Measurements from ENCODE around the gene GFY. TPM values are rescaled to one million over a fixed set of nuclear protein-coding genes. Genes with fewer than 3 reads are reported as not detected.
A peak's percentile ranks its signal among the peaks of the same experiment; 100 is the strongest.

The GFY gene
- total RNA-seq, 4 donors from 2014 or later, result not detected

DNA sequence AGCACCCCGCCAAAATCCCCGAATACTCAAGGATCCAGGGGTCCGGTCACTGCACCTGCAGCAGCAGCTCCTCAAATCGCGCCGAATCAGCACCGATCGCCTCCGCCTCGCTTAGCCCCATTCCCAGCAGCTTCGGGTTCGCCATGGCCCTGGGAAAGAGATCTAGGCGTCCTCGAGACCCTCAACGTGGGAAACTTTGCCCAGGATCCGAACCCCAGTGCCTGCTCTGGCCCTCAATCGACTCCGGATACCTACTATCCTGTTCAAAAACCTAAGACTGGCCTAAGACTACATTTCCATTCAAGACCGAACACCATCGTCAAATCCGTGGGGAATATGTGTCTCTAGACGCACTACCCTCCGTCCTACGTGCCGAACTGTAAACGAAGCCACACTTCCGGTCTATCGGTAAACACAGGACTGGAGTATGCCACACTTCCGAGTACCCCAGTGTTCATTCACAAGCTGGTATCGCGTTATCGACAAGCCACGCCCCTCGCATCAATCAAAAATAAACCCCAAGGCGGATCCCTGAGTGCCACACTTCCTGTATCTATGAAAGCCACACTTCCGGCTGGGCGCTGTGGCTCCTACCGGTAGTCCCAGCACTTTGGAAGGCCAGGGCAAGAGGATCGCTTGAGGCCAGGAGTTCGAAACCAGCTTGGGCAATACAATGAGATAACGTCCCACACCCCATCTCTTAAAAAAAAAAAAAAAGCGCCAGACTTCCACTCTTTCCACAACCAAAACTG lies 26.4 kb downstream of the GFY start, which contains the start of gene PIH1D1:
Gene PIH1D1, minus strand, starts transcription at position 385 of the 752 bp plus-strand sequence. Its CDS starts 240 bp downstream, at position 145.
- in situ Hi-C loops (cut with MboI; ENCODE audit: low pct_ligation_motif_present in 1 of 4, low pct_unique_long_range_greater_than_20kb in 1 of 4, low sequenced_read_pairs in 3 of 4), result no loop called here
- no peaks in the 10 kb centered on the region for H3K9me3 ChIP-seq
- H3K4me3 ChIP-seq, result peak within 1 kb of the TSS; percentile 53 to 86 (median 80)
- TF ChIP-seq, protein P1, sequence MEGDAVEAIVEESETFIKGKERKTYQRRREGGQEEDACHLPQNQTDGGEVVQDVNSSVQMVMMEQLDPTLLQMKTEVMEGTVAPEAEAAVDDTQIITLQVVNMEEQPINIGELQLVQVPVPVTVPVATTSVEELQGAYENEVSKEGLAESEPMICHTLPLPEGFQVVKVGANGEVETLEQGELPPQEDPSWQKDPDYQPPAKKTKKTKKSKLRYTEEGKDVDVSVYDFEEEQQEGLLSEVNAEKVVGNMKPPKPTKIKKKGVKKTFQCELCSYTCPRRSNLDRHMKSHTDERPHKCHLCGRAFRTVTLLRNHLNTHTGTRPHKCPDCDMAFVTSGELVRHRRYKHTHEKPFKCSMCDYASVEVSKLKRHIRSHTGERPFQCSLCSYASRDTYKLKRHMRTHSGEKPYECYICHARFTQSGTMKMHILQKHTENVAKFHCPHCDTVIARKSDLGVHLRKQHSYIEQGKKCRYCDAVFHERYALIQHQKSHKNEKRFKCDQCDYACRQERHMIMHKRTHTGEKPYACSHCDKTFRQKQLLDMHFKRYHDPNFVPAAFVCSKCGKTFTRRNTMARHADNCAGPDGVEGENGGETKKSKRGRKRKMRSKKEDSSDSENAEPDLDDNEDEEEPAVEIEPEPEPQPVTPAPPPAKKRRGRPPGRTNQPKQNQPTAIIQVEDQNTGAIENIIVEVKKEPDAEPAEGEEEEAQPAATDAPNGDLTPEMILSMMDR (IDR thresholded peaks at IDR 0.05), result peak in 2 of 5 experiments; percentile 25 to 41
- peak; percentile 74 to 96 (median 92) for TF ChIP-seq POLR2AphosphoS5 (IDR thresholded peaks at IDR 0.05)
- peak; percentile 48 for TF ChIP-seq EP300 (IDR thresholded peaks at IDR 0.05; ENCODE audit: low read depth)
- TF ChIP-seq POLR2A (IDR thresholded peaks at IDR 0.05), result peak; percentile 72
- peak; percentile 98 for DNase-seq
- H3K4me1 ChIP-seq, result peaks cover 7 to 45% (median 15%) of the 10 kb centered on the region in 4 donors
- H3K36me3 ChIP-seq, result peaks cover 0 to 13% (median 2%) of the 10 kb centered on the region in 4 donors
- H3K27me3 ChIP-seq, result no peaks in the 10 kb centered on the region
- WGBS, 2 donors (ENCODE audit: low coverage in 1 of 2), result 0 to 1% methylated on average over 4 to 36 of the region's 42 CpGs
- intact Hi-C loops (cut with DNase I; ENCODE audit: low total_unique reads), result no loop called here
- H3K27ac ChIP-seq, result peak within 1 kb of the TSS; percentile 95 to 100 (median 96)

DNA sequence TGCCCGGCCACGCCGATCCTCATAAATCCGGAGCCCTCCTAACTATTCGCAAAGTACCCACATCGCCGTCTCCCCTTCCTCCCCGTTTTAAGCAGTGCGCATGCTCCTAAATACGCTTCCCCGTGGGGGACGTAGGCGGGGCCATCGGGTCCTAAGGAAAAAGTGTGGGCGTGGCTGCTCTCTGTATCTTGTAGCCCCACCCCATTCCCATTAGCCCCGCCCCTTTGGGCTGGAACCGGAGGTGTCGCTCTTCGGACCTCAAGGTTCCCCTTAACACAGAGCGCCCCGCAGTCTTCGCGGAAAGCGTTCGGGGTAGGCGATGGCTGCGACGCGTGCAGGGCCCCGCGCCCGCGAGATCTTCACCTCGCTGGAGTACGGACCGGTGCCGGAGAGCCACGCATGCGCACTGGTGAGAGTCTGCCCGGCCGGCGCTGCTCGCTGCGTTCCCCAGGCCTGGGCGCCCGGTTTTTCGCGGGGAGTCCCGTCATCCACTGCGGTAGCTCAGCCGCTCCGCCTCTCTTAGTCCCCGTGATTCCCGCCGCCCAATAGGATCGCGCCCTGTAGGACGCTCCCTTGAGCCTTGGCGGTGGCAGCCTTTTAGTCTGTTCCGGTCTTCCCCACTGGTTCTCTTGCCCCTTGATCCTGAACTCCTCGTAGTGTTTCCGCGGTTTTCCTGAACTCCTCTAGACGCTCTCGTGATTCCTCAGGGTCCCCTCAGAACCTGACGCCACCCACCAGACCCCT lies 28.0 kb downstream of the GFY start, which contains the start of gene ALDH16A1:
Gene ALDH16A1, plus strand, starts transcription at position 213 of the 744 bp plus-strand sequence. Its CDS starts 107 bp downstream, at position 320.
- peak; percentile 98 for DNase-seq
- Histone ChIP-seq H3K27me3 (no peaks in the 10 kb centered on the region), H3K36me3 (peaks cover 0 to 13% (median 2%) of the 10 kb centered on the region in 4 donors), H3K4me3 (peak within 1 kb of the TSS; percentile 51 to 68 (median 54)), H3K27ac (peak within 1 kb of the TSS; percentile 95 to 100 (median 96)), H3K4me1 (peaks cover 7 to 49% (median 15%) of the 10 kb centered on the region in 4 donors), H3K9me3 (no peaks in the 10 kb centered on the region)
- in situ Hi-C loops (cut with MboI; ENCODE audit: low pct_ligation_motif_present in 1 of 4, low pct_unique_long_range_greater_than_20kb in 1 of 4, low sequenced_read_pairs in 3 of 4), result no loop called here
- WGBS, 2 donors (ENCODE audit: low coverage in 1 of 2), result 1% methylated on average over 59 of the region's 66 CpGs; no CpG with 5 or more reads in 1 of the 2 donors
- intact Hi-C loops (cut with DNase I; ENCODE audit: low total_unique reads), result no loop called here
- TF ChIP-seq POLR2AphosphoS5 (IDR thresholded peaks at IDR 0.05), result peak; percentile 87 to 97 (median 95)
- TF ChIP-seq POLR2A (IDR thresholded peaks at IDR 0.05), result peak; percentile 92
- no peak for TF ChIP-seq EP300 (IDR thresholded peaks at IDR 0.05; ENCODE audit: low read depth)
- TF ChIP-seq, protein P1 (IDR thresholded peaks at IDR 0.05), result no peak

DNA sequence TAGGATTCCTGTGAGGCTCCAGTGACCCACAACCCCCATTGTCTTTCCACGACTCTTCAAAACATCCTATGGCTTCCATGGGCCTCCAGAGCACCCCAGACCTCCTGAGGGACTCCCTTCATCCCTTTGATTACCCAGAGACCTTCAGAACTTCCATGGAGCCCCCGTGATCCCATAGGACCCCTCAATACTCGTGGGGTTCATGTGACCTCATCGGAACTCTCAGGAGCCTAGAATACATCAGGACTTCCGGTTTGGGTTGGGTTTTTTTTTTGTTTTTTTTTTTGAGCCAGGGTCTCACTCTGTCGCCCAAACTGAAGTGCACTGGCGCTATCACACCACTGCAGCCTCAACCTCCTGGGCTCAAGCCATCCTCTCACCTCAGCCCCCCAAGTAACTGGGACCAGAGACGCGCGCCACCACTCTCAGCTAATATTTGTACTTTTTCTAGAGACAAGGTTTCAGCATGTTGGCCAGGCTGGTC lies 28.6 kb downstream of the GFY start:
- in situ Hi-C loops (cut with MboI; ENCODE audit: low pct_ligation_motif_present in 1 of 4, low pct_unique_long_range_greater_than_20kb in 1 of 4, low sequenced_read_pairs in 3 of 4), result no loop called here
- Histone ChIP-seq H3K4me3 (peak overlapping the region; percentile 51 to 68 (median 54)), H3K4me1 (peaks cover 10 to 54% (median 16%) of the 10 kb centered on the region in 4 donors), H3K27me3 (no peaks in the 10 kb centered on the region), H3K9me3 (no peaks in the 10 kb centered on the region), H3K27ac (peak overlapping the region; percentile 95 to 100 (median 96)), H3K36me3 (peaks cover 0 to 8% (median 2%) of the 10 kb centered on the region in 4 donors)
- intact Hi-C loops (cut with DNase I; ENCODE audit: low total_unique reads), result no loop called here
- no peak for TF ChIP-seq EP300 (IDR thresholded peaks at IDR 0.05; ENCODE audit: low read depth)
- TF ChIP-seq POLR2AphosphoS5 (IDR thresholded peaks at IDR 0.05), result no peak
- no peak for TF ChIP-seq POLR2A (IDR thresholded peaks at IDR 0.05)
- TF ChIP-seq, protein P1 (IDR thresholded peaks at IDR 0.05), result no peak
- 40% methylated on average over 10 of the region's 10 CpGs; no CpG with 5 or more reads in 1 of the 2 donors for WGBS, 2 donors (ENCODE audit: low coverage in 1 of 2)
- no peak for DNase-seq
